ENCODE results near the gene WFDC1.

The WFDC1 gene

GRCh38 chr16:84302111-84302954 is 7.7 kb downstream of the WFDC1 start:
- DNase-seq (ENCODE audit: low spot score), result no peak

GRCh38 chr16:84303023-84303422 is 8.3 kb downstream of the WFDC1 start:
- DNase-seq (ENCODE audit: low spot score), result peak; percentile 57

DNA sequence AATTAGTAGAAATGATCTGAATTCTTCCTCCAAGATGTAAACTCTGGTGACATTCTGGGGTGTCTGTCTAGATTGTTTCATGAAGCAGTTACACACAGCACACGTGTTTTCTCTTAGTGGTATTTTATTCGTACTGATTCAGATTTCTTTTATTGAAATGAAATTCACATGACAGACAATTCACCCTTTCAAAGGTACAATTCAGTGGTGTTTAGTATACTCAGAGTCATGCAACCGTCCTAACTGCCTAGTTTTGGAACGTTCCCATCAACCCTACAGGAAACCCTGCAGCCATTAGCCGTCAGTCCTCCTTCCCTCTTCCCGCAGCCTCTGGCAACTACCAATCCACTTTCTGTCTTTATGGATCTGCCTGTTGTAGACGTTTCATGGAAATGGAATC is 8.8 kb downstream of the WFDC1 start:
- no peak for DNase-seq (ENCODE audit: low spot score)

GRCh38 chr16:84306564-84306963 is 11.9 kb downstream of the WFDC1 start:
- no peak for DNase-seq (ENCODE audit: low spot score)

GRCh38 chr16:84307209-84307954 is 12.7 kb downstream of the WFDC1 start:
- DNase-seq (ENCODE audit: low spot score), result no peak

DNA sequence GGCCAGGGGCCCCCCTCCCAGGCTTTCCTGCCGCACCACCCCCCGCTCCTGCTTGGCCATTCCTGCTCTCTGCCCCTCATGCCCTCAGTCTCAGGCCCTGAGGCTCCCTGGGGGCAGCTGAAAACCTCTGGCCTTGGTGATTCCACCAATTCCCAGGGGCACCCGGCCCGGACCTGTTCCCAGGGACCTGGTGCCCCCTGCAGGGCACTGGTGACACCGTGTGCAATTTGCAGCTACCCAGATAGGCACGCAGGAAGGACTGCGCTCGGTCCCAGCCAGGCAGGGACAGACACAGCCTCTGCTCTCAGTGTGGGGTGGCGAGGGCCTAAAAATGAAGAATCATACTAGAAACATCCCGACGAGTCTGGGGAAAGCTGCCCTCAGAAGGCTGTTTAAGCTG is 13.4 kb downstream of the WFDC1 start:
- peak; percentile 40 for DNase-seq (ENCODE audit: low spot score)

DNA sequence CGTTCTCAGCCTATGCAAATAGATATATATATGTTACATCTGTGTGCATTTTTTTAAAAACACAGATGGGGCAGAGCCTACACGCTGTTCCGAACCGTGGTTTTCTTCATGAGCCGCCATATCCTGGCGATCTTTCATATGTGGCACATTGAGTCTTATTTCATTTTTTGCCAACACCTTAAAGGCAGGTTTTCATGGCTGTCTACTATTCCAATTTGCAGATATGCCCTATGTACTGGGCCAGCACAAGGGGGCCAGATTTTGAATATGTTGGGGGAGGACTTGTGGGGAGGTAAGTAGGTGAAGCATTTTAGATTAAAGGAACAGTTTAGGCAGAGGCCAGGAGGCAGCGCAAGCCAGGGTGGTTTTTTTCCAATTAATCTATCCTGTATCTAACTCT is 16.0 kb downstream of the WFDC1 start:
- DNase-seq (ENCODE audit: low spot score), result no peak

DNA sequence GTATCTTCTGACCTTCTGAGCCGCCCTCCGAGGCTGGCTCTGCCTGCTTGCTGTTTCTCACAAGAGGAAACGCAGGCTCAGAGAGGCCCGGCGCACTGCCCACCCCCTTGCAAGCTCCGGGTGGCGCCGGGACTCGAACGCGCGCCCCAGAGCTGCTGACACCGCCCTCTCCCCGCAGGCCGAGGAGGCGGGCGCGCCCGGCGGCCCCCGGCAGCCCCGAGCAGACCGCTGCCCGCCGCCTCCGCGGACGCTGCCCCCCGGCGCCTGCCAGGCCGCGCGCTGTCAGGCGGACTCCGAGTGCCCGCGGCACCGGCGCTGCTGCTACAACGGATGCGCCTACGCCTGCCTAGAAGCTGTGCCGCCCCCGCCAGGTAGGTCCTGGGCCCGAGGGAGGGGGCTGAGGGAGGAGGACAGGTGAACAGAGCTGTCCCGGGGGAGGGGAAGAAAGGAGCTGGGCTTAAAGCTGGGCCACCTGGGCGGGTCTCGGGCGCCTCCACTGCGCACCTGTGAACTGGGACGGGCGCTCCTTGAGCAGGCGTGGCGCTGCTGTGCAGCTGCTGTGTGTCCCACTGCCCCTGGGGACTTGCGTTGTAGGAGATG is 18.2 kb downstream of the WFDC1 start:
- DNase-seq (ENCODE audit: low spot score), result no peak

GRCh38 chr16:84313921-84314320 is 19.2 kb downstream of the WFDC1 start:
- DNase-seq (ENCODE audit: low spot score), result no peak

GRCh38 chr16:84314373-84314772 is 19.7 kb downstream of the WFDC1 start:
- no peak for DNase-seq (ENCODE audit: low spot score)

GRCh38 chr16:84314814-84315213 is 20.1 kb downstream of the WFDC1 start:
- no peak for DNase-seq (ENCODE audit: low spot score)

GRCh38 chr16:84315422-84315821 is 20.7 kb downstream of the WFDC1 start:
- DNase-seq (ENCODE audit: low spot score), result no peak

- DNase-seq (ENCODE audit: low spot score), result no peak
Observed at GRCh38 chr16:84318091-84318975, 23.7 kb downstream of the WFDC1 start.

- no peak for DNase-seq (ENCODE audit: low spot score)
Observed at GRCh38 chr16:84319146-84319760, 24.6 kb downstream of the WFDC1 start.

GRCh38 chr16:84320511-84320910 is 25.8 kb downstream of the WFDC1 start:
- DNase-seq (ENCODE audit: low spot score), result no peak

DNA sequence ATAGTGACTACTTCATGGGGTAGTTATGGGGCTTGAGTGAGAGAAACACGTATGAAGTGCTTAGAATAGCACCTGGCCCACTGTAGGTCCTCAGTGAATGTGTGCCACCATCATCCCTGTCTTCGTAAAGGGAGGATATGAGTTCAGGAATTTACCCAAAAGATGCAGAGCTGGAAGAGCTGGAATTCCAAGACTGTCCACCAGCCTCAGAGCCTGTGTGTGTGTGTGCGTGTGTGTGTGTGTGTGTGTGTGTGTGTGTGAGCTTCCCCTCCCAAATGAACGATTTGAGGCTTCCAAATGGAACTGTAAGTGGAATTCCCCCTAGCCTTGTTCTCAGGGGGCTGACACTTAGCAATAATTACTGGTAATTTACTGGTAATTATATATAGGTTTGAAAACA is 27.3 kb downstream of the WFDC1 start:
- no peak for DNase-seq (ENCODE audit: low spot score)

DNA sequence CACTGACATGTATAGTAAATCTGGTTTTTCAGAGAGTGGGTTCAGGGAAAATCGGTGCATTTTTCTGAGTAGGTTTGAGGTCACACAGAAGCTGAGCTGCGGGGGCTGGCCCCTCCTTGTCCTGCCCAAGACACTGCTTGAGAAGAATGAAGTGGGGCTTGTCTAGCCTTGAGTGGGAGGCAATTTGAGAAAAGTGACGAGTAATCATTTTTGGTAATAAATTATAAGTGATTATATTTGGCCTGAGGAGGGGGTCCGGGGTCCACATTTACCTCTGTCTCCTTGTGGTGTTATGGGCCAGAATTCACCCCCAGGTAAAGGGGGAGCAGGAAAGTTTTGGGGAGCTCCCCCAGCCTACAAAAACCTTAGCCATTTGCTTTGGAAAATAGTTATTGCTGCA is 28.1 kb downstream of the WFDC1 start:
- DNase-seq (ENCODE audit: low spot score), result no peak

DNA sequence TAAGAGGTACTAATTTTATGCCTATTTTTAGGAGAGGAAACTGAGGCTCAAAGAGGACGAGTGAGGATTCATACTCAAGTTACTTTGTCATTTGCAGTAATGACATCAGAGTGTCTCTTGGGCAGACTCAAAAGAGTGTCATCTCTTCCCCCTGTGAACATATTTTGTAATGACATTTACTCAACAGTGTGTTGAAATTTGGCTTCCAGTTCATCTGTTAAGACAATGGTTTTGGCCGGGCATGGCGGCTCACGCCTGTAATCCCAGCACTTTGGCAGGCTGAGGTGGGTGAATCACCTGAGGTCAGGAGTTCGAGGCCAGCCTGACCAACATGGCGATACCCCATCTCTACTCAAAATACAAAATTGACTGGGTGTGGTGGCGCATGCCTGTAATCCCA is 28.9 kb downstream of the WFDC1 start:
- no peak for DNase-seq (ENCODE audit: low spot score)

DNA sequence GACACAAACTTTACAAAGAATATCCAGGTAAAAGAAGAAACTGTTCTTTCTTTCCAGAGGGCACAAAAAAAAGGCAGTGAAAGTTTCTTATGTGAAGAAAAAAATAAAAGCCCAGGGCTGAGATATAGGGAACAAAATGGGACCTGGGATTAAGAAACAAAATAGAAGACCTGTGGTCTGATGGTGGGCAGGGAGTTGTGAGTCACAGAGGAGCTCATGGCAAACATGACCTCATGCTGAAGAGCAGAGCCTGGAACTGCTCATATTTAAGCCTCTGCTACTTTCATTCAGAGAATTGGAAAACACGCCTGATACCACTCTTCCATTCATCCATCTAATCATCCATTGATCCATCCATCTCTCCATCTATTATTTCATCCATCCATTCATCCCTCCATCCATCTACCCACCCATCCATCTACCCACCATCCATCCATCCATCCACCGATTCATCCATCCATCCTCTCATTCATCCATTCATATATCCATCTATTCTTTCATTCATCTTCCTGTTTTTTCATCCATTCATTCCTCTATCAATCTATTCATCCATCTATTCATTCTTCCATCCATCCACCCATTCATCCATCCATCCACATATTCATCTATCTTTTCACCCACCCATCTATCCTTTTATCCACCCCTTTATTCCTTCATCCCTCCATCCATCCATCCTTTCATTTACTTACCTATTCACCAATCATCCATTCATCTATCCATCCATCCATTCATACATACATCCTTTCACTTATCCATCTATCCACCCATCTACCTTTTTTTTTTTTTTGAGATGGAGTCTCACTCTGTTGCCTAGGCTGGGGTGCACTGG is 30.0 kb downstream of the WFDC1 start:
- DNase-seq (ENCODE audit: low spot score), result no peak

DNA sequence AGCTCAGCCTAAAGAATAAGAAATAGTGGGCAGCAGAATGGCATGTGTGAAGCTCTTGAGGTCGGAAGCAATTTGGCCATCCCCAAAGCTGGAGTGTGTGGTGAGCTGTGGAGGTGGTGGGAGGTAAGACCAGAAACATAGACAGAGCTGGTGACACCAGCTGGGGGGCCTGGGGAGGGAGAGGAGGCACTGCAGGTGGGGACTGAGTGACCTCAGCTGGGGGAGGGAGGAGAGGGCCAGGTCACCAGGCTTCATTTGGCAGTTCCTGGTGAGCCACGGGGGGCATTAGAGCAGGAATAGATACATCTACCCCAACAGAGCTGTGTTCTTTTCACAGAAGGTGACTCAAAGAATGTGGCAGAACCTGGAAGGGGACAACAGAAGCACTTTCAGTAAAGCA is 31.9 kb downstream of the WFDC1 start:
- no peak for DNase-seq (ENCODE audit: low spot score)
